DMS 273 treated with DMSO at 0.1 percent for 48 hours (cell line): ENCODE data around the gene HINT2.

Experiments
- DNase-seq: peaks from one replicate; lab custom pipeline; 2025; lab: John Stamatoyannopoulos, UW

Gene HINT2

DNA sequence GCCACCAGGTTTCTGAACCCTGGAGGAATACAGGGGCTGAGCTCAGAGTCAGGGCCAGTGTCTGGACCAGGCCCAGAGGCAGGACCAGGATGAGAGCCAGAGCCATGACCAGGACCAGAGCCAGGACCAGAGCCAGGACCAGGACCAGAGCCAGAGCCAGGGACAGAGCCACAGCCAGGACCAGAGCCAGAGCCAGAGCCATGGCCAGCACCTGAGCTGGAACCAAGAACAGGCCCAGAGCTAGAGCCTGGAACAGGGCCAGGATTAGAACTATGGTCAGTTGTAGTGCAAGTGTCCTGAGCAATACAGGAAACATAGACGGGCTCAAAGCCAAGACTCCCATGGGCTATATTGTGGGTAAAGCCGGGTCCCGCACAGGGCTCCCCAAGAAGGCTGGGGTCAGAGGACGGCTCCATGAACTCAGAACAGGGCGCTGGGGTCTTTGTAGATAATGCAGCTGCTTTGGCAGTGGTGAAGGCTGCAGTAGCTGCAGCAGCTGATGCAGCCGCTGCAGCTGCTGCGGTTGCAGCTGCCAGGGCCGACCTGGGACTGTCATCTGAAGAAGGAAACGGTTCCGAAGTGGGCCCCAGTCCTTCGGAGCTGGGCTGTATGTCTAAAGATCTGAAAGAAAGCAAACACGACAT lies 3.3 kb downstream of the HINT2 start:
- DNase-seq: no peak

DNA sequence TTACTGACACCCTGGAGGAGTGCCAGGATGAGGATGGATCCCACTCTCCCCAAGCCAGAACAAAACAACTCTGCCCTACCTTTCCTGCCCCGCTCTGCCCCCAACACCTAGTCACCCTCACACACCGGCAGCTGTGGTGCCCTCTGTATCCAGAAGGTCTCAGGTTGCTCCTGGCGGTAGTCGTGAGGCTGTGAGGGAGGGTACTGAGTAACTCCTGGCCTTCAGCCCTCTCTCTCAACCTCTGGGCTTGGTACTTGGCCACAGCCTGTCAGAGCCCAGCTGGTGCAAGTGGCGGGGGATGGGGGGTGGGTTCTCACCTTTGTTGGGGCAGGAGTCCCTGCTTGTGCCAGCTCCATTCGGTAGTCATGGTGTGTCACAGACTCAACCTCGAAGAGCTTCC lies 4.7 kb downstream of the HINT2 start:
- no peak for DNase-seq

DNA sequence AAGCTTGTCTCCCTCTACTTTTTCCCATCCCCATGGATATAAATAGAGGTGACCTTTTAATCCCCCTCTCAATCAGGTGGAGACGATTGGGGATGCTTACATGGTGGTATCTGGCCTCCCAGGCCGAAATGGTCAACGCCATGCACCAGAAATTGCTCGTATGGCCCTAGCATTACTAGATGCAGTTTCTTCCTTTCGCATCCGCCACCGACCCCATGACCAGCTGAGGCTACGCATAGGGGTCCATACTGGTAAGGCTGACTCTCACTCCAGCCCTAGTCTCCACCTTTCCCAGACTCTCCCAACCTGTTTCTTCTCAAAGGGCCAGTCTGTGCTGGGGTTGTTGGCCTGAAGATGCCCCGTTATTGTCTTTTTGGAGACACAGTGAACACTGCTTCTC lies 6.4 kb downstream of the HINT2 start:
- no peak for DNase-seq

DNA sequence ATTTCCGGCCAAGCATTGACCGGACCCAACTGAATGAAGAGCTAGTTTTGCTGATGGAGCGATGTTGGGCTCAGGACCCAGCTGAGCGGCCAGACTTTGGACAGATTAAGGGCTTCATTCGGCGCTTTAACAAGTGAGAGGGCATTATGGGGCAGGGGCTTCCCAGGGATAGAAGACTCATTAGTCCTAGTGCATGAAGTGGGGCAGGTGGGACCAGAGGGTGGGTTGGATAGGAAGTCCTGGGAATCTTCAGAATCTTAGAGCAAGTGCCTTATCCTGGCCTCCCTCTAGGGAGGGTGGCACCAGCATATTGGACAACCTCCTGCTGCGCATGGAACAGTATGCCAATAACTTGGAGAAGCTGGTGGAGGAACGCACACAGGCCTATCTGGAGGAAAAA lies 8.7 kb downstream of the HINT2 start:
- no peak for DNase-seq

DNA sequence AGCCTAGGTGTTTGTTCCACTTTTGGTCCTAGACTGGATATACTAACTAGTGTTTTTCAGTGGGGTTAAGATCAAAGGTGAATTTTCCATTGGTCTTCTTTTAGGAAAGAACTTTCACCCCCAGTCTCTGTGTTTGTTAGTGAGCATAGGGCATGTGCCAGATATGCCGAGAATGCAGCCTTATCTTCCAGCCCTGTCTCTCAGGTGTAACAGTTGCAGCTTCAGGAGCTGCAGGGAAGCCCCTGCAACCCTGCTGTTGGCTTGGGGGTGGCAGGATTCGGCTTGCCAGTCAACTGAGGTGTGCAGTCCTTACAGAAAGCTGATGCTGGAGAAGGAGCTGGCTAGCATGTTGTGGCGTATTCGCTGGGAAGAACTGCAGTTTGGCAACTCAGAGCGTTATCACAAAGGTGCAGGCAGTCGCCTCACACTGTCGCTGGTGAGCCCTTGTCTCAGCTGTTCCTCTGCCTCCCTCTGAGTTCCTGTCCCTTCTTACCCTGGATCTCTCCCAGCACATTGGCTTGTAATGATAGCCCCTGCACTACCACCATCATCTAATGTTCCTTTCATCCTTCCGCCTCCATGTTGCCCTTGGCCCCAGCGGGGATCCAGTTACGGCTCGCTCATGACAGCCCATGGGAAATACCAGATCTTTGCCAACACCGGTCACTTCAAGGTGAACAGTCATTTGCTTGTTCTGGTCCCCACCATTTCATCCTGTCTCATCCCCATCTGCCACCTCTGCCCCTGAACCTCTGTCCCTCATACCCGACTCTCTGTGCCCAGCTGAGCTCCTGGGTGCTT lies 13.3 kb downstream of the HINT2 start:
- DNase-seq: no peak

DNA sequence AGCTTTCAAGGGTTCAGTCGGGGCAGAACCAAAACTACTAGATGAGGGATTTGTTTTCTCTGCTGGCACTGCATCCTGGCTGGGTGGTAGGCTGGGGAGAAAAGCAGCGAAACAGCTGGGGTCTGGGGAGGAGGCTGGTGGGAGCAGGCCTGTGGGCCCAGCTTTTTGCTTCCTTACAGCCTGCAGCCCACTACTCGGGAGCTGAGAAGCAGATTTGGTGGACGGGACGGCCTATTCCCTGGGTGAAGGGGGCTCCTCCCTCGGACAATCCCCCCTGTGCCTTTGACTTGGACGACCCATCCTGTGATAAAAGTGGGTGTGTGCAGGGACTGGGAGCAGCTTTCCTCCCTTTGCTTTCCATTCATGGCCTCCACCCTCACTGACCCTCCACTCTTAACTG lies 14.3 kb downstream of the HINT2 start:
- DNase-seq: no peak

DNA sequence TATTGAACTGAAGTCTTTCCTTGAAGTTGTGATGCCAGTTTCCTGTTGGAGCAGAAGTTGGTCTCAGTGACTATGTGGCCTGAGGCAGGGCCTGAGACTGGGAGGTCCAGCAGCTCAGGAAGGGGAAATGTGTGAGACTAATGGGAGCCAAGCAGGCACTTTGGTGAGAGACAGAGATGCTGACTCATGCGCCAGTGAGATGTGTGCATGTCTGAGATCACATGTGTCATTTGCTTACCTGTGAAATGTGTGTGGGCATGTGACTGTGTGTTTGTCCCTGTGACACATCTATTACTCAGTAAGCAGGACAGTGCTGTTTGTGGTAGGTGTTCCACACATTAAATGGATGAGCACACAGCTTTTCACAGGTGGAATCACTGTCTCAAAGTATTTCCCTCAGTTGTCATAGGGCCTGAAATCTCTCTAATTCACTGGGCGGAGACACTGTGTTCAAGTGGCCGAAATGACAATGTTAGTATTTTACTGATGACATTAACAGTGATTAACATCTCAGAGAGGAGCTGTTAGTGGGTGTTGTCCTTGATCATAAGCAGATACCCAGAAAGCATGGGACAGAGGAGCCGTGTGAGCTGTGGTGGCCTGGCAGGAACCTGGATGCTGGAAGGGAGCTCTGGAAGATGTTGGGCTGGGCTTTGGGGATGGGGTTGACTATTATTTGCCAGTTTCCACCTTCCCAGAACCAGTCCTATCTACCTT lies 16.0 kb downstream of the HINT2 start:
- DNase-seq: no peak

DNA sequence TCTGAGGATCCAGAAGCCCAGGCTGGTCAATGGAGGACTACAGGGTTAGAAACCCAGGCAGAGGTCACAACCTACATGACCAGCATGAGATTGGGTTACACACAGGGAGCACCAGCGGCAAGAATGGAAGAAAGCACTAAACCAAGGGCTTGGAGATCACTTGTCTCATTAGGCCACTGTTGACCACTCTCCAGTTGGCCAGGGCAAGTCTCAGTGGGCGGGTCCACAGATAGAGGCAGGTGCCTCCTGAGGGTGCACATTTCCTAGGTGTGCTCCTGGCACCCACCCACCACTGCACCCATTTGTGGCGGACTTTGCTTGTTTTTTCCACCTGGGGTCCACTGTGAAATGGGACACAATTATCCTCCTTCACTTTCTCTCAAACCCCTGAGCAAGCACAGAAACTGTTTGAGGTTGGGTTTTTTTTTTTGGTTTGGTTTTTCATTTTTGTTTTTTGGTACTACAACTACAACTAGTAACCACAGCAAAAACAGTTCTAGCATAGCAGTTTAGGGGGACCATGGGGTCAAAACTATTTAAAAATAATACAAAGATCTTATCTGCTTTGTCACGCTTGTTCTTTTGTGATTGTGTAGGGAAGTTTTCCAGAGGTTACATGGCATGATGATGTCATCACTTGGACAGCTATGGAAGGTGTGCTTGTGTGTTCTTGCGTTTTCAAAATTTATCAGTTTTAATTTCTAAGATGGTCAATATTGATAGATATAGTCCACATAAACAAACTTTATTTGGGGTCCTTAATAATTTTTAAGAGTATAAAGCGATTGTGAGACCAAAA lies 17.3 kb downstream of the HINT2 start:
- DNase-seq: no peak

DNA sequence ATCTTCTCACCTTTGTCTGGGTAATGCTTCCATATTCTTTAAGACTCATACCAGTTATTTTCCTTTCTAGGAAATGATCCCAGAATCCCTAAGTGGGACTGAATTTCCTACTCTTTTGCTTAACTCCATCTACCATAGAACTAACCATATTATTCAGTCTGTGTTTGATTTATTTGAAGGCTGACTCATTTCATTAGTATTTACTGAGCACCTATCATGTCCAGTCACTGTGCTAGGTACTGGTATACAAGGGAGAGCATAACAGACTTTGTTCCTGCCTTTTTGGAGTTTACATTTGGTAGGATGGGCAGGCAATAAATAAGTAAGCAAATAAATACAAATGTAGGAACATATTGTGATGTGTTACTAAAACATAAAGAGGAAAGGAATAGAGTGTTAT lies 19.1 kb downstream of the HINT2 start:
- DNase-seq: no peak

DNA sequence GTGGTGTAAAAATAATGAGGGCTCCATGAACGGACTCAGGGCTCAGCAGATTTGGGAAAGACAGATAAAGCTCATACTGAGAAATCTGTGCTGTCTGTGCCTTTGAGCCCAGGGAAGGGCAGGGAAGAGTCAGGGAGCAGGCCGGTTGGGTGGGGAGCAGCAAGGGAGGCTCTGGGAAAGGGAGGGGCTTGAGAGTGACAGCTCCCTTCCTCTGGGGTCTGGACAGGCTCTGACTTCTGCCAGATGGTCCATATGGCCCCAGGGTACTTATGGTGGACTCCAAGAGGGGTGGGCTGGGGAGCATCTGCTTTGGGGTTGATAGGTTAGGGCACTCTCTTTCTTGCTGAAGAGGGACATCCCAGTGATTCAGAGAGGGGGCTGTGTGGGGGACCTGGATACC lies 21.4 kb downstream of the HINT2 start:
- DNase-seq: no peak

DNA sequence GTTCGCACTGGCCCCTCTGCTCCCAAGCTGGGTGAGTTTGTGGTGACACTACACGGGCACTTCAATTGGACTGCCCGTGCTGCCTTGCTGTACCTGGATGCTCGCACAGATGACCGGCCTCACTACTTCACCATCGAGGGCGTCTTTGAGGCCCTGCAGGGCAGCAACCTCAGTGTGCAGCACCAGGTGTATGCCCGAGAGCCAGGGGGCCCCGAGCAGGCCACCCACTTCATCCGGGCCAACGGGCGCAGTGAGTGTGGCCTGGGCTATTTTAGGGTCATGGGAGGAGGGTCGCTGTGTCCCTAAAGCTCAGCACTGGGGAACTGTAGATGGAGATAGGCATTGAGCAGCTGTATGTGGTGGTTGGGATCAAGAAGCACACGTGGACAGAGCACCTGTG lies 22.0 kb downstream of the HINT2 start:
- DNase-seq: no peak

DNA sequence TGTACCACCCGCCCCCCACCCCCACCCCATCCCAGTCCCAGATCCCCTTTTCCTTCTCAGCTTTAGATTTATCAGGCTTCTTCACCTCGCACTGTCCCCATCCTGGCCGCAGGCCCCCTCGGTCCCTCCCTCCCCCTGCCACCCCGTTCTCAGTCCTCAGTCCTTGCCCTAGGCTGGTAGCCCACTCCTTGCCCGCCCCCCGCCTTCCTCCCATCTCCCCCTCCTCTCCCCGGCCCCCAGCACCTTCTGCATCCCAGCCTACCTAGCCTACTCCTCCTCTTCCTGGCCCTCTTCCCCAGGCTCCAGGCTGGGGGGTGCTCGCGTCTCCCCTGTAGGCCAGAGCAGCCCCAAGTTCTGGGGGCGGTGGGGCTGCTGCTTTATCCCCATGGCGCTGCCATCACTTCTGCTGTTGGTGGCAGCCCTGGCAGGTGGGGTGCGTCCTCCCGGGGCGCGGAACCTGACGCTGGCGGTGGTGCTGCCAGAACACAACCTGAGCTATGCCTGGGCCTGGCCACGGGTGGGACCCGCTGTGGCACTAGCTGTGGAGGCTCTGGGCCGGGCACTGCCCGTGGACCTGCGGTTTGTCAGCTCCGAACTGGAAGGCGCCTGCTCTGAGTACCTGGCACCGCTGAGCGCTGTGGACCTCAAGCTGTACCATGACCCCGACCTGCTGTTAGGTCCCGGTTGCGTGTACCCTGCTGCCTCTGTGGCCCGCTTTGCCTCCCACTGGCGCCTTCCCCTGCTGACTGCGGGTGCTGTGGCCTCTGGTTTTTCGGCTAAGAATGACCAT lies 22.6 kb downstream of the HINT2 start:
- DNase-seq: no peak

DNA sequence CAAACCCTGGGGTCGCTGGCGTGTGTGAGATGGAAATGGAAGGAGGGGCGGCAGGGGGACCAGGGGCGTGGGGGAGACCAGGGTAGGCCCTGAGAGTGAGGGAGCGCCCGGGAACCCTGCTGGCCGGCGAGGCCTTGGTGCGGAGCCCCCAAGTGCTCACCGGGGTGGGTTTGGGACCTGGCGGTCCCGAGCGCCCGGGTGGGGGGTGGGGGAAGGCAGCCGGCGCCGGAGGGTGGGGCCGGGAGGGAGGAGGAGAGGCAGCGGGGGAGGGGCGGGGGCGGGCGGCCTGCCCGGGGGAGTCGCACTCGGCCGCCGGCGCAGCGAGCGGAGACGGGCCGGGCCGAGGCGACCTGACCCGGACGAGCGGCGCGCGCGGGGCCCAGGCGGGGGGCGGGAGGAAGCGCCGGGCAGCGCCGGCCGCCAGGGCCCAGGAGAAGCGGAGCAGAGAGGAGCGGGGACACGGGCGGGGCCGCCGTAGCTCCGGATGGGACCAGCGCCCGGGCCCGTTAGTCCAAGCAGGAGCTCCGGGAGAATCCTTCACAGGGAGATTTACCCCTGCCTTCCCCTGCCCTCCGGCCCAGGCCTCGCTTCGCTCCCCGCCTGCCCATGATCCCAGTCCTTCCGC lies 23.4 kb downstream of the HINT2 start, which contains the start of gene NPR2:
NPR2 (plus strand) TSS at position 295 of the 625 bp plus-strand sequence. CDS start 818 bp downstream, outside the sequence.
- DNase-seq: no peak

DNA sequence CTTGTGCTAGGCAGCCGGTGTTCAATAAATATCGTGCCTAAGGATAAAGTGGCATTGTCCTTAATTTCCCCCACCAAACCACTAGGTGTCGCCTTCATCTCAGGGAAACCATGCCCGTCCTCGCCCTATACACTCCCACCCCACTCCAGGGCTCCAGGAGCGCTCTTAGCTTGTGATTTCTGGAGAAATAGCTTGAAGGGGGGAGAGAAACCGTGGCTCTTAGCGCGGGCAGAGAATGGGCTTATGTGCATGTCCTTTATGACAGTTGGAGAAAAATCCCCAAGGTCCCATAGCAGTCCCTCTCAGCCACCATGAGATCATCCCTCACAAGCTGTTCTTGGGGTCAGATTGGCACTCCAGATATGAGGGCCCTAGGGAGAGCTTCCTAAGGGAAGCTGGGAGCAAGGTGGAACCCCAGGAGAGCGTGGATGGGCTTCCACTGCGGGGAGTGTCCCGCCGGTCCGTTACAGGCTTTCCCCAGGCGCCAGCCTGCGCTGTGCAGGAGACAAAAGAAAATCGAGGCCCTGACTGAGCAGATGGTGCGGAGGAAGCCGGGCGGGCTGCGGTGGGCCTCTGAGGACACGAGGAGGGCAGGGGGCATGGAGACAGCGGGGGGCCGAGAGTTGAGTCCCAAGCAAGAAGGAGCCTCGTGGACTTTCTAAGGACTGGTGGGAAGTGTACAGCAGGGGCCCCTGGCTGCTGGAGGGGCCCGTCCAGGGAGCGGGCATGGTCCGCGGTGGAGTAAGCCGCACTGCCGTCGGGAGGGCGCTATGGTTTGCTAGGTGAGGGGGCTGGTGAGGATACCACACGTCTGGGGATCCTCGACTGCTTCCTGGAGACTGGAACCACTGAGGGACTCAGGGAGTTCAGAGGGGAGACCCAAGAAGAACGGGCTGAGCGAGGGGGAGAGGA lies 24.2 kb downstream of the HINT2 start:
- DNase-seq: peak; percentile 43

DNA sequence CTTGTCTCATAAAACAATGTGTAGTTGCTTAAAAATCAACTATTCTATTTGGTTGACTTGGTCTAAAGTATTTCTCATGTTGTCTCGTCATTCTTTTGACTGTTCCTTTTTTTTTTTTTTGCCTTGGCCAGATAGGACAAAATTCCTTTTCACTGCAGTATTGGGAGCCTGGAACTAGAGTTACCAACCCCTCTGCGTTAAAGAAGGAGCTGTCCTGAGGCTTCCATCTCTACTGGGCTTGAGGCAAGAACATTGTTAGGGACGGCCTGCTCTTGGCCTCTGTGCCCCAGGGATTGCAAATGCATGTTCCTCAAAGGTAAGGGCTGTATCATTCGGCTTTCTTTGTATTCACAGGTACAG lies 24.8 kb downstream of the HINT2 start:
- DNase-seq: no peak

DNA sequence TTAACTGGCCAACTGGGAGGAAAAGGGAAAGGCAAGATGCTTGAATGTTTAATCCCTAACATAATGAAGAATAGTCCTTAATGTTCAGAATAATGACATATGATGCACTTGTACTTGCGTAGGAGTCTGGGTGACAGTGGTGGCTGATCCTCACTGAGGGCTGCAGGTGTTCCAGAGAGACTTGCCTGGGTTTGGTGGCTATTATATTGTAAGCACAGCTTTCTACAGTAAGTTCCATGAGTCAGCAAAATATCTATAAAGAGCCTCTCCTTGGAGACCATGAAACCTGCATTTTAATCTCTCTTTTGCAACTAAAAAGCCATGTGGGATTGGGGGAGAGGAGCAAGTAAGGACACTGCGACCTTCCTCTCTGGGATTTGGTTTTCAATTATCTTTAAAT lies 25.3 kb downstream of the HINT2 start:
- DNase-seq: no peak

DNA sequence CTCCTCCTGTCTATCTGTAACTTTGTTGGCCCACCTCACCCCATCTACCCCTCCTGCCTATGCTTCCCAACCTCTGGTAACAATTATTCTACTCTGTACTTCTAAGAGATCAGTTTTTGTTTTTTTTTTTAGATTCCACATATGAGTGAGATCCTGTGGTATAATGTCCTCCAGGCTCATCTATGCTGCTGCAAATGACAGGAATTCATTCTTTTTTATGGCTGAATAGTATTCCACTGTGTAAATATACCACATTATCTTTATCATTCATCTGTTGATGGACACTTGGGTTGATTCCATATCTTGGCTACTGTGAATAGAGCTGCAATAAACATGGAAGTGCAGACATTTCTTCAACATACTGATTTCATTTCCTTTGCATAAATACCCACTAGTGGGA lies 31.4 kb downstream of the HINT2 start:
- DNase-seq: no peak

DNA sequence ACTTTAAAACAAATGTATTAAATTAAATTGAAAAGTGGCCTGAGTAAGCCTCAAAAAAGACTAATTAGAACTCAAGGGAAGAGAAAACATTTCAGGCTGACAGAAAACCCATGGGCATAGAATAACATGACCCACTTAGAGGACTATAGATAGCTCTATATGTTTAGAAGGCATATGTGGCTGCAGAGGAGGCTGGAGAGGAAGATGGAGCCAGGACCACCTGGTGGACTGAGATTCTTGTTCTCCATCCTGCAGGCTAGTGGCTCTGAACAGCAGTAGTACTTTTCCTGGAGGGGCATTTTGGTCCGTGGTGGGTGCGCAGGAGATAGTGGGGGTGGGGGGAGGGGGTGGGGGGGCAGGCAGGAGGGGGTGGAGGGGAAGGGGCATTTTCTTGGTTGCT lies 33.8 kb downstream of the HINT2 start:
- no peak for DNase-seq

DNA sequence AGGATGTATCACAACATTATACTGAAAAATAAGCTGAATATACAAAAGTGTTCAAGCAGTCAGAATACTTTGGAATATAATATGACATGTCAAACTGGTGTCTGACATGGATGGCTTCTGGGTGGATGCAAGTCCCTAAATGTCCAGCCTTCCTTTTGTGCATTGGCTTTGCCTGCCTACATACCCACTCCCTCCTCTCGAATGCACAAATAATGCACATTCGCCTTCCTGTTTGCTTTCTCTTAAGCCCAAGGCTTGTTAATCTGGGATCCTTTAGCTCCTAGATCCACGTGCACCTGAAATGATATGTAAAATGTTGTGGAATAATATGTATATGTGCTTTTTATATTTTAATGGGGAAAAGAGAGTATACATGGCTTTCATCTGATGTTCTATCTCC lies 36.3 kb downstream of the HINT2 start:
- DNase-seq: no peak

DNA sequence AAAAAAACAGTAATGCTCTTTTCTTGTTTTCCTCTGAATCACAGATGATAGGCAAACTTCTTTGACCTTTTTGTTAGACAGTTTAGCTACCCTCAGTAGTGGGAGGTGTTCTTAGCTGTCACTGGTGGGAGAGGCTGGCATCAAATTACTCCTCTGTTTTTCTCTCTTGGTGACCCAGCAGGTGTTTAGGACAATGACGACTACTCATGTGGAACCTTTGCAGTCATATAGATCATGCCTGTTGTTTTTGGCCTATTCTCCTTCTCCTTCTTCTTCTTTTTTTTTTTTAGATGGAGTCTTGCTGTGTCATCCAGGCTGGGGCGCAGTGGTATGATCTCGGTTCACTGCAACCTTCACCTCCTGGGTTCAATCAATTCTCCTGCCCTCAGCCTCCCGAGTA lies 38.8 kb downstream of the HINT2 start:
- no peak for DNase-seq
